Astrocyte (in vitro differentiated cells and primary cell): Measurements from ENCODE around the gene BPIFA2. TPM values are rescaled to one million over a fixed set of nuclear protein-coding genes. Genes with fewer than 3 reads are reported as not detected.

Experiments
- DNase-seq: peaks from one replicate; pipeline ENCODE4 v3.0.0-alpha.2; 2010; ENCODE audit warnings: low read depth
- FAIRE-seq: peaks from 2 replicates; lab custom pipeline; 2011; peaks lifted over from hg19 to GRCh38; lab: Jason Lieb, UNC
- H2AFZ ChIP-seq: 2 replicates; pipeline ENCODE4 v1.6.0; 2012; ENCODE audit warnings: low read depth, low read length, inconsistent platforms
- H3K27ac ChIP-seq: 2 replicates; pipeline ENCODE4 v1.5.1; 2011; ENCODE audit warnings: low read depth, low read length, inconsistent platforms
- H3K27me3 ChIP-seq: 2 replicates; pipeline ENCODE4 v1.6.0; 2011; ENCODE audit warnings: low read length, inconsistent platforms; ENCODE audit not compliant: insufficient read depth
- H3K36me3 ChIP-seq: 2 replicates; pipeline ENCODE4 v1.5.1; 2011; ENCODE audit warnings: low read length, inconsistent platforms; ENCODE audit not compliant: insufficient read depth
- H3K4me1 ChIP-seq: 2 replicates; pipeline ENCODE4 v1.5.1; 2011; ENCODE audit warnings: low read length, inconsistent platforms; ENCODE audit not compliant: insufficient read depth
- H3K4me2 ChIP-seq: 2 replicates; pipeline ENCODE4 v1.6.0; 2012; ENCODE audit warnings: low read length, inconsistent platforms
- H3K4me3 ChIP-seq: 2 replicates; pipeline ENCODE4 v1.5.1; 2011; ENCODE audit warnings: low read depth, mild to moderate bottlenecking, low read length, inconsistent platforms; ENCODE audit not compliant: insufficient read depth
- H3K79me2 ChIP-seq: 2 replicates; pipeline ENCODE4 v1.6.0; 2012; ENCODE audit warnings: mild to moderate bottlenecking, low read length, inconsistent platforms; ENCODE audit not compliant: insufficient read depth
- H3K9ac ChIP-seq: 2 replicates; pipeline ENCODE4 v1.6.0; 2012; ENCODE audit warnings: mild to moderate bottlenecking, low read length, inconsistent platforms
- H3K9me3 ChIP-seq: 2 replicates; pipeline ENCODE4 v1.5.1; 2012; ENCODE audit warnings: low read depth, mild to moderate bottlenecking, low read length, inconsistent platforms; ENCODE audit not compliant: insufficient read depth
- H4K20me1 ChIP-seq: 2 replicates; pipeline ENCODE4 v1.6.0; 2012; ENCODE audit warnings: low read length, inconsistent platforms; ENCODE audit not compliant: insufficient read depth
- H3K27ac Mint-ChIP-seq: one replicate; pipeline ENCODE4 v1.8.0; 2021; ENCODE audit warnings: mild to moderate bottlenecking, mixed read lengths; ENCODE audit not compliant: unreplicated experiment
- H3K27me3 Mint-ChIP-seq: one replicate; pipeline ENCODE4 v1.8.0; 2021; ENCODE audit warnings: low read depth, mixed read lengths; ENCODE audit not compliant: unreplicated experiment
- H3K36me3 Mint-ChIP-seq: one replicate; pipeline ENCODE4 v1.8.0; 2021; ENCODE audit warnings: low read depth, mixed read lengths; ENCODE audit not compliant: unreplicated experiment
- H3K4me1 Mint-ChIP-seq: one replicate; pipeline ENCODE4 v1.8.0; 2021; ENCODE audit warnings: low read depth, mixed read lengths; ENCODE audit not compliant: unreplicated experiment
- H3K4me3 Mint-ChIP-seq: one replicate; pipeline ENCODE4 v1.8.0; 2021; ENCODE audit warnings: mild to moderate bottlenecking, moderate library complexity, mixed read lengths; ENCODE audit not compliant: unreplicated experiment
- H3K9me3 Mint-ChIP-seq: one replicate; pipeline ENCODE4 v1.8.0; 2021; ENCODE audit warnings: mild to moderate bottlenecking, mixed read lengths; ENCODE audit not compliant: unreplicated experiment
- EZH2 ChIP-seq: IDR thresholded peaks from 2 replicates; pipeline ENCODE4 v1.6.1; 2012; ENCODE audit warnings: mild to moderate bottlenecking, low read length, inconsistent platforms; ENCODE audit not compliant: insufficient read depth
- total RNA-seq: library from RNA; stranded (reverse); gene quantifications from 2 replicates; pipeline ENCODE4 v1.2.1, GENCODE V29; 2021
- TF ChIP-seq, protein P1 (sequence below): IDR thresholded peaks from 2 replicates; pipeline ENCODE4 v1.5.1; 2011; ENCODE audit warnings: low read depth, mild to moderate bottlenecking, inconsistent platforms, low read length, moderate library complexity; ENCODE audit not compliant: insufficient read depth

Gene BPIFA2
- total RNA-seq, 1 donor from 2014 or later: not detected

DNA sequence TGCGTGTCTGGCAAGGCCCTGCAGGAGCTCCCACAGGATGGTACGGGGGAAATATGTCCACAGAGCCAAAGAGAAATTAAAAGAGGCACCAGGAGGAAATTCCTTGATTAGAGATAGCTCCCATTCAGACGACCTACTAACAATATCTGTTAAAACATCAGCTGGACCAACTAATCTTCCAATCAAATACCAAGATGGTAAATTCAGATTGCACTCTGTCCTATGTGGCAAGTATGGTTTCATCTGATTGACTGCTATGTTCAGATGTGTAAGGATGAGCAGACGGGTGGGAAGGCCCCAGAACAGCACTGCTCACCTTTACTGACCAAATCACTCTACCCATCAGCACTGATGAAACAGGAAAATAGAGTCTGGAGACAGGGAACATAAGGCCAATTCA lies 19.5 kb downstream of the BPIFA2 start:
- Histone ChIP-seq H3K36me3 (no peaks in the 10 kb centered on the region), H3K79me2 (no peaks in the 10 kb centered on the region), H3K4me2 (no peak overlapping the region), H4K20me1 (no peaks in the 10 kb centered on the region), H3K27ac (no peak overlapping the region), H3K9me3 (no peaks in the 10 kb centered on the region), H3K4me3 (no peak overlapping the region), H3K4me1 (no peaks in the 10 kb centered on the region), H3K9ac (no peak overlapping the region), H2AFZ (no peak overlapping the region), H3K27me3 (no peaks in the 10 kb centered on the region)
- H3K4me1 Mint-ChIP-seq: no peaks in the 10 kb centered on the region
- no peak overlapping the region for H3K27ac Mint-ChIP-seq
- no peaks in the 10 kb centered on the region for H3K36me3 Mint-ChIP-seq
- H3K27me3 Mint-ChIP-seq: peaks cover 31% of the 10 kb centered on the region
- peaks cover 10% of the 10 kb centered on the region for H3K9me3 Mint-ChIP-seq
- TF ChIP-seq, protein P1, sequence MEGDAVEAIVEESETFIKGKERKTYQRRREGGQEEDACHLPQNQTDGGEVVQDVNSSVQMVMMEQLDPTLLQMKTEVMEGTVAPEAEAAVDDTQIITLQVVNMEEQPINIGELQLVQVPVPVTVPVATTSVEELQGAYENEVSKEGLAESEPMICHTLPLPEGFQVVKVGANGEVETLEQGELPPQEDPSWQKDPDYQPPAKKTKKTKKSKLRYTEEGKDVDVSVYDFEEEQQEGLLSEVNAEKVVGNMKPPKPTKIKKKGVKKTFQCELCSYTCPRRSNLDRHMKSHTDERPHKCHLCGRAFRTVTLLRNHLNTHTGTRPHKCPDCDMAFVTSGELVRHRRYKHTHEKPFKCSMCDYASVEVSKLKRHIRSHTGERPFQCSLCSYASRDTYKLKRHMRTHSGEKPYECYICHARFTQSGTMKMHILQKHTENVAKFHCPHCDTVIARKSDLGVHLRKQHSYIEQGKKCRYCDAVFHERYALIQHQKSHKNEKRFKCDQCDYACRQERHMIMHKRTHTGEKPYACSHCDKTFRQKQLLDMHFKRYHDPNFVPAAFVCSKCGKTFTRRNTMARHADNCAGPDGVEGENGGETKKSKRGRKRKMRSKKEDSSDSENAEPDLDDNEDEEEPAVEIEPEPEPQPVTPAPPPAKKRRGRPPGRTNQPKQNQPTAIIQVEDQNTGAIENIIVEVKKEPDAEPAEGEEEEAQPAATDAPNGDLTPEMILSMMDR: no peak
- TF ChIP-seq EZH2: no peak
- FAIRE-seq (no peak), DNase-seq (no peak)
- H3K4me3 Mint-ChIP-seq: no peak overlapping the region

DNA sequence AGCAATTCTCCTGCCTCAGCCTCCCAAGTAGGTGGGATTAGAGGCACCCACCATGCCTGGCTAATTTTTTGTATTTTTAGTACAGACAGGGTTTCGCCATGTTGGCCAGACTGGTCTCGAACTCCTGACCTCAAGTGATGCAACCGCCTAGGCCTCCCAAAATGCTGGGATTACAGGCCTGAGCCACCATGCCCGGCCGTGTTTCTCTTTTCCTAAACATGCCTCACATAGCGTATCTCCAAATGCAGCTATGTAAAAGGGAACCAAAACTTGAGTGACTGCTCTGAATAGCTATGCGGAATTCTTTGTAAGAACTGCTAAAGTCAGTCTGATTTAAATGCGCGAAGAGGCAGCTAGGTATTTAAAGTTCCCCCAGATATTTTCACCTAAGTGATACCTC lies 20.5 kb downstream of the BPIFA2 start:
- no peak for TF ChIP-seq EZH2
- TF ChIP-seq, protein P1: no peak
- no peaks in the 10 kb centered on the region for H3K9me3 ChIP-seq
- H3K27me3 Mint-ChIP-seq: peaks cover 37% of the 10 kb centered on the region
- H3K4me2 ChIP-seq: no peak overlapping the region
- peaks cover 7% of the 10 kb centered on the region for H3K9me3 Mint-ChIP-seq
- H3K27ac ChIP-seq: no peak overlapping the region
- H3K4me3 ChIP-seq: no peak overlapping the region
- DNase-seq (no peak), FAIRE-seq (no peak)
- no peak overlapping the region for H3K9ac ChIP-seq
- H3K4me1 ChIP-seq: no peaks in the 10 kb centered on the region
- no peak overlapping the region for H2AFZ ChIP-seq
- H3K36me3 Mint-ChIP-seq: no peaks in the 10 kb centered on the region
- H4K20me1 ChIP-seq: no peaks in the 10 kb centered on the region
- no peaks in the 10 kb centered on the region for H3K4me1 Mint-ChIP-seq
- H3K79me2 ChIP-seq: no peaks in the 10 kb centered on the region
- no peak overlapping the region for H3K27ac Mint-ChIP-seq
- no peak overlapping the region for H3K4me3 Mint-ChIP-seq
- H3K36me3 ChIP-seq: no peaks in the 10 kb centered on the region
- no peaks in the 10 kb centered on the region for H3K27me3 ChIP-seq

DNA sequence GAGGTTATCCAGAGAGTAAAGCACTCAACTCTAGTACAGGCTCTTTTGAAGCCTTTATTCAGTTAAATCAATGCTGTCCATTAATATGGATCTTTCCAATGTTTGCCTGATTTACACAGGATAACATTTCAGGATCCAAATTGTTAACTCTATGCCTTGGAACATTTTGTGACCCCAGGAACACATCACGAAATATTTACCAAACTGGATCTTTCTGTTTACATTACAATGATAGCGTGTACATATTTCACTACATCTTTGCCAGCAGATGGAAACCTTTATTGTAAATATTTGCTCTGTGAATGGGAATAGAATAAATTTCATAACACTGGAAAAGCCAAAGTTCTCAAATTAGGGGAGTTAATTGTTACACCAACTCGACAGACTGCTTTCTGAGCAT lies 23.5 kb downstream of the BPIFA2 start:
- Histone ChIP-seq H3K4me1 (no peaks in the 10 kb centered on the region), H3K9me3 (no peaks in the 10 kb centered on the region), H4K20me1 (no peaks in the 10 kb centered on the region), H3K9ac (no peak overlapping the region), H3K79me2 (no peaks in the 10 kb centered on the region), H3K36me3 (no peaks in the 10 kb centered on the region), H3K4me2 (no peak overlapping the region), H2AFZ (no peak overlapping the region), H3K27ac (no peak overlapping the region), H3K4me3 (no peak overlapping the region), H3K27me3 (no peaks in the 10 kb centered on the region)
- H3K27ac Mint-ChIP-seq: no peak overlapping the region
- no peak for FAIRE-seq
- H3K4me3 Mint-ChIP-seq: no peak overlapping the region
- H3K9me3 Mint-ChIP-seq: no peaks in the 10 kb centered on the region
- H3K36me3 Mint-ChIP-seq: no peaks in the 10 kb centered on the region
- no peak for TF ChIP-seq EZH2
- TF ChIP-seq, protein P1: no peak
- peaks cover 51% of the 10 kb centered on the region for H3K27me3 Mint-ChIP-seq
- no peak for DNase-seq
- H3K4me1 Mint-ChIP-seq: no peaks in the 10 kb centered on the region
